NCI-H2171 (cell line): ENCODE results near the gene C5orf58.

Source experiments
- DNase-seq: peaks from one replicate; lab custom pipeline; 2025; lab: John Stamatoyannopoulos, UW

The C5orf58 gene, protein sequence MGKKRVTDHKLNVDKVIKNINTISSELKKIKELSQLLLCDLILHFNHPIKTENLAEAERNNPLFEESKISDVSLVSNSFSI

DNA sequence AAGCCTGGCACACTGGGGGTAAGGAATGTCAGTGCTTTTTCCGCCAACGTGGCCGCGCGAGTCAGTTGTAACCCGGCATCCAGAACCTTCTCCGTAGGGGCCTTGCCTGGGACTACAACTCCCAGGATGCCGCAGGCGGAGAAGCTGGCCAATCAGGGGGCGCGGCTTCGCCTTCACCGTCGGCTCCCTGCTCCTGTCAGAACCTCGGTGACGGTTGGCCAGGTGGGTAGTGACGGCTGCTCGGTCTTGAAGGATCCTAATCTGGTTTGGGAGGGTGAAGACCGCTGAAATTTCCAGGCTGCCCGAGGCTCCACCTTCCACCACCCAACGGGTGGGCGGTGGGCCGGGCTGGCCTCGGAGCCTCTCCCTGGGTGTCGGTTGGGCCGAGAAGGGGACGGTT, at the start of gene C5orf58:
Gene C5orf58, plus strand, starts transcription at position 200 of the 400 bp plus-strand sequence. CDS start 1,992 bp downstream, outside the sequence.
- no peak for DNase-seq

DNA sequence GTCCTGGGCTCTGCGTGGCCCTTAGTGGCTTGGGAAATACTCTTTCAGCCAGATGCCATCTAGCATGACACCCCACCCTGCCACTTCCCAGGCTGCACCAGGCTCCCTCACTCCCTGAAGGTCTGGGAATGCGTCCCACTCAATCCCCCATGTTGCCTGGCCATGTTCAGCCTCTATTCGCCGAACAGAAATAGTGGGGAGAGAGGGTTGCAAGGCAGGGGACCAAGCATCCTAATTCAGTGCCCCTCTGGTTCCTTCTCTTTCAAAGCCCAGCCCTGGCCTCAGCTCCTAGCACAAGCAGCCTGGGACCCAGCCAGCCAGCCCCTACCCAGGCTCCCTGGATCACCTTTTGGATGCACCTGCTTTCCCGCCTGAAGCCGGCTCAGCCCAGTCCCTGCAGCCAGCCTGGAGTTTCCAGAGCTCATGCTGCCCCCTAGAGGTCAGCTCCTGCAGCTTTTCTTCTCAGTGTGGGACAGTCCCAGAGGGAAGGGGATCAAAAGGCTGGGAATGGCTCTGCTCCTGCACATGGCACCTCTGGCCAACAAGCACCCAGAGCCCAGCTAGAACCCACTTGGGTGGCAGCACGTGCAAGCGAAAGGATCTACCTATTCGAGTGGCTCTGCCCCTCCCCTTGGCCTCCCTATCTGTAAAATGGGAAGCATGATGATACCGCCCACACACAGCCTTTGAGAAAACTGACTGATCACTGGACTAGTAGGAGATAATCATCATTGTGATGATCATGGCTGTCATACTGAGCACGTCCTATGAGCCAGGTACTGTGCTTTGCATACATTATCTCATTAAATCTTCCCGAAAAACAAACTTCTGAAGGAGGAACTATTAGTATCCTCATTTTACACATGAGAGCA, 48.7 kb upstream of the C5orf58 start:
- DNase-seq = peak; percentile 5

DNA sequence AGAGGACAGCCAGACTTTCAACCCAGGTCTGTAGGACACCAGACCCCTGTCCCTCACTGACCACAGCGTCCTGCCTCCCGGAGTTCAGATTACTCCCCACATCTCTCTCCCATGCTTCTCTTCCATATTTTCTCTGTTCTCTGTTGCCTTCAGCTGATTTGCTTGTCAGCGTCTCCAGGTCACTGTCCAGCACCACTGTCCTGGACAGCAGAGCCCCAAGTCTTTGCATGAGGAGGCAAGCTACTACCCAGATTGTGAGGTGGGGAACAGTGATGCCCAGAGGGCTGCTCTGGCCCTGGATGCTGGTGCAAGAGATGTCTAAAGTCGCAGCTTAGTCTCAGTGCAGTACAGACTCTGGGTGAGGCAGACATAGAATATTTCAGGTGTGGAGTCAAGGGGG, 48.0 kb upstream of the C5orf58 start:
- no peak for DNase-seq

DNA sequence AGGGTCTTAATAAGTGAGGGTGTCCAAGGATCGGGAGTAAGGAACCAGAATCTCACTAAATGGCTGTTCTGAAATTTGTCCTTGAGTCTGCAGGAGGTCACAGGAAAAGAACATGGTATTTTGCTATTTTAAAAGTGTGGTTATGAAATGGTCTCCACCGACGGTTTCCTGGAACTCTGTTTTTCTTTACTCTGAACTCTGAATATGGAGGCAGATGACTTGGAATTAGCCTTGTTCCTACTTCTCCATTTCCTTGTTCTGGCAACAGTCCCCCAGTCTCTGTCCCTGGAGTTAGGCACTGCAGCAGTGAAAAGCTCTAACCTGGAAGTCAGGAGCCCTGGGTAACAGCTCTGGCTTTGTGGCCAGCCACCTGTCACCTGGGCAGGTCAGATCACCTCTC, 46.6 kb upstream of the C5orf58 start:
- no peak for DNase-seq

DNA sequence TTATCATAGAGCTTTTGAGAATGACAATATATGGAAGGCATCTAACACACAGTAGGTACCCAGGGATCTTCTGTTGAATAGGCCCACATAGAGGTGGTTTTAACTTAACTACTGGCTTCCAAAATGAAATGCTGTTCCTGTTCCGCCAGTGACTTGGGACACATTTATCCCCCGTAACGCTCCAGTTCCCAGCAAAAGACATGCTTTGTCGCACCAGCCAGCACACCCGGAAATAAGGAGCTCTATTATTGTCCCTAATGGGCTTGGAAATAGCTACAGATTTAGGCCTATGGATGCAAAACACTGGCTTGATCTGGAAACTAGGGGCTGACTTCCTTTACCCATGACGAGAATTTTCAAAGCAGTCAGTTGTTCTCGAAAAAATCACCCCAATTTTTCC, 45.9 kb upstream of the C5orf58 start:
- no peak for DNase-seq

DNA sequence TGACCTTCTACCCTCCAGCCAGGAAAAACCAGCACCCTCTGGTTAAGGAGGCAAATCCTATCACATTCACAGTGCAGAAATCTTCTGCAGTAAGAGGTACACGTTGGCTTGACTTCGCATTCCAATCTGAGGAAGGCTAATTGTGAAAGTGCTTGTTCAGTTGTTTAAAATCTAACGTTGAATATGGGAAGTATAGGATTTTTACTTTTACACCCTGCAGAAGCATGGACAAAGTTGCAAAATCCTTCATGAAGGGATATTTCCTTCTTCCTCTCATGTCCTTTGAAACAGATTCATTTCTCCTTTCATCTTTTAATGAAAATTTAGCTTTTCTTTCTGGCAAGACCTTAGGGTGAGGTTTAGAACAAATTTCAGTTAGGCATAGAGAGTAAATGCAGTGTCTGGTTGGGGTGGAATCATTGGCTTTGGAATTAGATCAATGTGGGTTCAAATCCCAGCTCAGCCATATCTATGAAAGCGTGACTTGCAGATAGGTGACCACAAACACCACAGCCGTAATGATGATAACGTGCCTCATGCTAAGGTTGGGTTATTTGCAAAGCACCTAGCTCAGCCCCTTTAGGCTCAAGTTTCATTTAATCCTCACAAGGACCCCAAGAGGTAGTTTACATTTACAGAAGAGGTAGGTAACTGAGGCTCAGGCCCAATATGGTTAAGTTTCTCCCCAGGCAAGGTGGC, 42.2 kb upstream of the C5orf58 start:
- no peak for DNase-seq

DNA sequence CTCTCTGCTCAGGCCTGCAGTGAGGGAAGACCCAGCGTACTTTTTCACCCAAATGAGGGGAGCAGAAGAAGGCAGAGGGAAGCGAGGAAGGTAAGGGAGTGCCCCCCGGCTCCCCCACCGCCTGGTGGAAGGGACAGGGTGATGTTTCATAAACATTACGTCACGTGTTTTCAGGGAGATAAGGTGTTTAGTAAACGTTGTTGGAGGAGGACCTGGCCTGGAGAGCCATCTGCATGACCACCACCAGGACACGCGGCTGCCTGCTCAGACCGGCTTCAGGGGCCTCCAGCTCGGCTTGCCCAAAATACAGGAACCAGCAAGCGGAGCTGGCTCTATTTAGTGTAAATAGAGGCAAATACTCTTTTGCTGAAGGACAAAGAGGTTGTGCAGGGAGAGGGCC, 40.0 kb upstream of the C5orf58 start:
- no peak for DNase-seq

DNA sequence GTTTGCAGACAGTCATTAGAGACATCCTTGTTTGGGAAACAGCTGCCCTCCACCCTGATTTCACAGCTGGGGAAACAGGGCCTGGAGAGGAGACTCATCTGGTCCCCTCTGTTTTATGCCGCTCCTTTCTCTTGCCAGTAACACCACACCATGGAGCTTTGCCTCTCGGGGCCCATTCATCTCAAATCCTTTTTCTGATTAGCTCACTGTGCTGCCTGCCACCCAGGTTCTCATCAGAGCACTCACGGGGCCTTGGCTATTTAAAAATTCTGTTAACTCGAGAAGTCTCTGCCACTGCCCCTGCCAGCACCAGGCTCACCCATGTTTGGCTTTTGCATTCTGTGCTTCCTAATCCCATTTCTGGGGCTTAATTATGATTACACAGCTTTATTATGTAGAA, 36.8 kb upstream of the C5orf58 start:
- peak; percentile 40 for DNase-seq

DNA sequence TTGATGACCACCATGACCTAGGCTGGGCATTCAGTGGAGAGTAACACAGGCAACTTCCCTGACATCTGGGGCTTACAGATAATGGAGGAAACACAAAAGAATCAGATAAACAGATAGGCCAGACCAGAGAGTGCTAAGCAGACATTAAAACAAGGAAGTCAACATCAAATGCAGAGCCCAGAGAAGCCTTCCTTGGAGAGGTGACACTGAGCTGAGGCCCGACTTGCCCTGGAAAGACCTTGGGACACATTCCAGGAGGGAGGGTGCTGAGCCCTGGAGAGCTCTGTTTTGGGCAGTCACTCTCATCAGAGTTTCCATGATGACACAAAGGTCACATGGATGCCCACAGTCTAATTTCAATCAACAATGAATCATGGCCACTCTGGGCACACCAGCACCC, 31.9 kb upstream of the C5orf58 start:
- DNase-seq = no peak

DNA sequence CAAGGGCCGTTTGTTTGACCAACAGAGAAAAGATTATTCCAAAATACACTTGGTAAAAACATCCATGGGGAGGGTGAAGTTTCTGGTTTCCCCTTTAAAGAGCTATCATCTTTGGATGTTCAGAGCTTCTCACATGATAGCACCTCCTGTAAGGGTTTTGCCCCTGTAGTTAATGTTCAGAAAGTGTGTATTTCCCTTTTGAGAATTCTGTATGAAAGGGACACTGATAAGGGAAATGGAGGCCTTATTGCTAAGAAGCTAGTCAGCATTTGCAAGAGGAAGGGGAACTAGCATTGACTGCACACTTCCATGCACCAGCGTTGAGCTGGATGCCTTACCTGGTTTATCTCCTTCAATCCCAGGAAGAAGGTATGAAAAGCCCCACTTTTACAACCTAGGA, 31.5 kb upstream of the C5orf58 start:
- no peak for DNase-seq

DNA sequence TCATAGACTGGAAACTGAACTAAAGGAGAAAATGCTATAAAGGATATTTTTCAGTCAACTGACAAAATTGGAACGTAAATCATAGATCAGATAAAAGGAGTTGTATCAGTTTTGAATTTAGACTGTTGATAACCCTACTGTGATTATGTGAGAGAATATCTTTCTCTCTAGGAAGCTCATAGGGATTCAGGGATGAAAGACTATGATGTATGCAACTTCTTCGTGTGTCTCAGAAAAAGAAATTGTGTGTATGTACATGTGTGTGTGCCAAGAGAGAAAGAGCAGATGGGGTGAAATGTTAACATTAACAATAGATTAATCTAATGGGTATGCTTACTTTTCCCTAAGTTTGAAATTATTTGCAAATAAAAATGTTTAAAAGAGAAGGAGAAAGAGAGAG, 30.7 kb upstream of the C5orf58 start:
- DNase-seq = no peak

DNA sequence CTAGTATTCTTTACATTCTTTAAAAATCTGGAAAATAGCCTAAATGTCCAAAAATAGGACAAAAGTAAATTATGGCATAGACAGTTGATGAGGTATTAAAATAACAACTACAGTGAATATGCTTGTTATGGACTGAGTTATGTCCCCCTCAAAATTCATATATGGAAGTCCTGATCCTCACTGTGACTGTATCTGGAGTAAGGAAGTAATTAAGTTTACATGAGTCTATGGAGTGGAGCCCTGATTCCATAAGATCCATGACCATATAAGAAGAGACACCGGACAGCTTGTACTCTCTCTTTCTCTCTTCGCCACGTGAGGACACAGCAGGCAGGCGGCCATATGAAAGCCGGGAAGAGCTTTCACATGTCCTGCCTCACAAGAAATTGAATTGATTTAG, 28.6 kb upstream of the C5orf58 start:
- DNase-seq = no peak

DNA sequence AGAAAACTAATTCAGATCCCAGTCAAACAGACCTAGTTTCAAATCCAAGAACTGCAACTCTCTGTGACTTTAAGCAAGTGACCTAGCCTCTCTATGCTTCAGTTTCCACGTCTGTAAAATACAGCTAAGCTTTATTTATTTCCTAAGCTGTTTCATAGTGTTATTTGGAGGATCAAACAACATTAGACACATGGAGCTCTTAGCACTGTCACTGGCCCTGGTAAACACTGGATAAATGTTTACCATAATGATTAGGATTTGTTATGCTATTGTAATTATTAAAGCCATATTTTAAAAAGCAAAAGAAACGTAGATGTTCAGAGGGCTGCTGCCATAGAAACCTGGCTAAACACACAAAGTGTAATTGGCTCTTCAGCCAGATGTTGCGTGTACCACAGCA, 26.6 kb upstream of the C5orf58 start:
- DNase-seq = no peak

DNA sequence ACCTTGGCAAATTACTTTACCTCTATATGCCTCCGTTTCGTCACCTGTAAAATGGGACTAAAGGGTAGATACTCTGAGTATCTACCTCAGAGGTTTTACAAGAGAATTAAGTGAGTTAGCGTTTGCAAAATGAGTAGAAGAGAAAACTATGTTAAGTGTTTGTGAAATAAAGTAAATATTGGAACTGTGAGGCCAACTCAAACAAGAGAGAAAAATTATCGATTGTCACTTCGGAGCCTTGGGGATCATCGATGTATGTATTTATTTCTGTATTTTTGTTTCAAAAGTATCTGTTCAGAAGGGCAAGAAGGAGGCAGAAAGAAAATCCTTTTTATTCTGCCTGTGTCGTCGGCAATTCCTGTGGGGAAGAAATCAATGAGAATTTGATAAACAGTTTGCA, 25.8 kb upstream of the C5orf58 start:
- no peak for DNase-seq

DNA sequence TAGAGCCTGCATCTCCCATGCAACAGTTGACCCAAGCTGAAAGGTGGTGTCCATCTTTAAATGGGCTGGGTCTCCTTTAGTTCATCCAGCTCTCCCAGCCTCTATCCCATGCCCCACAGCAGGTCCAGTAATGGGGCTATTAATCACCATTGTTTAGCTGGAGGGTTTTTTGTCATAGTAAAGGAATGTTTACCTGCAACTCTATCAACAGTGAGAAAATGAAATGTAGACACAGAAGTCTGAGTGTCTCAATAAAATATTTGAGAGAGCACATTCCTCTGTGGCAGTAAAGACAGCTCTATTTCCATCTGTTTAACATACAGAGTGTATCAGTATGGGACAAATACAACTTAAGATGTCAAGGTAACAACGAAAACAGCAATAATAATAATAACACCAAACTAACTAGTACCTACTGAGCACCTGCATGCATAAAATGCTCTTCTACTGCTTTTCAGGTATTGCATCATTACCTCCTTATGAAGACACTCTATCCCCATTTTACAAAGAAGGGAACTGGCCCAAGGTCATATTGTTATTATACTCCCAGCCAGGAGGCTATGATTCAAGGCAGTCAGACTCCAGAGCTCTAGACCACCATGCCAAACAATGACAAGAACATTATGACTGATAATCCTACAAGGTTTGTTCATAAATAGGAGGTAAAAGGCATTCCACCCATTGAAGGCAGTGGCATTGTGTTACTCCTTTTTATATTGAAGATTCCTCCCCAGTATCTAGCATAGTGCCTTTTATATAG, 21.0 kb upstream of the C5orf58 start:
- DNase-seq = no peak

DNA sequence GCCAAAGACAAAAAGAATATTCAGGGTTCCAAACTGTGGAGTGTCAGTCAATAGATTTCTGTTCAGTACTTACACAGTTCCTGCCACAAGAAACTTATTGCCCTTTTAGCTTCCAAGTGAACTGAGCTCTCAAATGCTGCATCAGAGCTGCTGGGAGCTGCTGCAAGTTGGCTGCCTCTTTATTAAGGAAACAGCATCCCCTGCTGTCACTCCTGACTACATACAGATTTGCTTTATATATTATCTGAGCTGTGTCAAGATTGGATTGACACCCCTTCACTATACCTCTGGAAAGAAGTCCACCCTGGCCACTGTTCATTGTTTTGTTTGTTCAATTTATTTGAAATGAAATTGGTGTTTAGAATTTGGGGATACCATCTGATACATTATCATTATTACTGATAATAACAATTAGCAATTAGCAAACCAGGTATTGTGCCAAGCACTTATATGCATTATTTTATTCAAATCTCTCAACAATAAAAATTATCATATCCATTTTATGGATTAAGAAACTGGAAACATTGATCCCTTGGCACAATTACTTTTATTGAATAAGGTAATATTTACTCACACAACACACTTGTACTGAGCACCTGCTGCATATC, 16.4 kb upstream of the C5orf58 start:
- peak; percentile 35 for DNase-seq

DNA sequence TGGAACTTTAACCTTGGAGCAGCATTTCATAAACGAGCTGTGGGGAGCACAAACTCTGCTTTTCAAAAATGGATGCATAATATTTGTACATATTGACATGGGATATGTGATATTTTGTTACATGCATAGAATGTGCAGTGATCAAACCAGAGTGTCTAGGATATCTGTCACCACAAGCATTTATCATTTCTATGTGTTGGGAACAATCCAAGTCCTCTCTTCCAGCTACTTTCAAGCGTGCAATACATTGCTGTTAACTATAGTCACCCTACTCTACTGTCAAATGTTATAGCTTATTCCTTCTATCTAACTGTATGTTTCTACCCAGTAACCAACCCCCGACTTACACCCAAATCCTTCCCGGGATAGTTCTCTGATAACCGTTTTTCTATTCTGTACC, 15.0 kb upstream of the C5orf58 start:
- DNase-seq = no peak

DNA sequence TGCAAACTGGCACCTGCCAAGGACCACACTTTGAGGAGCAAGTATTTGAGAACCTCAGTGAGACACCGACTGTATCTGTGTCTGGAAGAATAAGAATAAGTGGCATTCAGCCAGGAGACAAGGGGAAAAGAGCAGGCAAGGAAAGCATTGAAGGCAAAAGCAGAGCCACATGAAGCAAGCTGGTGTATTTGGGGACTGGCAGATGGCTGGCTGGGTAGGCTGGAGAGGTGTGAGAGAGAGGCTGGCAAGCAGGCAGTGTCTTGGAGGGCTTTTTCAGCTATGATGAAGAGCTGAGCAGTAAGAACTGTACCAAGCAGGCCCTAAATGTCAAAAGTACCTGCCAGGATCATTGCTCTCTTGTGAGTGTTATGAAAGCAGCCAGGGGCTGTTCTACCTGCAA, 14.1 kb upstream of the C5orf58 start:
- peak; percentile 20 for DNase-seq

DNA sequence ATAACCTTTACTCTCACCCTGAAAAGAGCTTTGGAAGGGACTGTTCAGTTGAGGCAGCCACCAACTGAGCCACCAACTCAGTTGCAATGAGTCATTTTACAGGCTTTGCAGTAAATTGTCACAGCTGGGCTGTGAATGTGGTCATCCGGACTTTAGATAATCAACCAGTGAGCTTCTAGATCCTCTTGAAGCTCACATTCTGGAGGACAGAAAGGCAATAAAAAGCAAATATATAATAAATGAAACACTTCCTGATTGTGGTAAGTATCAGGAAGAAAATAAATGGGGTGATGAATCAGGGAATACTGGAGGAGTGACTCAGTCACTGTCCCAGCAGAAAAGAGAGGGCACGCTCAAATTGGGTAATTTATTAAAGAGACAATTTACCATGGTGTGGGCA, 13.2 kb upstream of the C5orf58 start:
- no peak for DNase-seq

DNA sequence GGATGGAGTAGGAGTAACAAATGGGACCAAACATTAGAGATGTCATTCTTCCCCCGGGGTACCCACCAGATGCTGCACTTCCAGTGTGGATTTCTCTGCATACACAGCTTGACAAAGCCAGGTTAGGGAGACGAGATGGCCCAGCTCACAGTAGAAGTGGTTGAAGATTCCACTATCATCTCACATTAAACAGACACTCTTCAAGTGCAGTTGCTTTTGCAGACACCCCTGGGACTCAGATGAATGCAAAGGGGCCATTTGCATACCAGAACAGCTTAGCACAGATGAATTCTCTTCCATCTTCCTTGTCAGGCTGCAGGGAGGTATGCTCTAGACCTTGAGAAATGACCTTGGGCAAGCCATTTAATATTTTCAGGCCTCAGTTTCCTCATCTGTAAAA, 12.6 kb upstream of the C5orf58 start:
- no peak for DNase-seq

DNA sequence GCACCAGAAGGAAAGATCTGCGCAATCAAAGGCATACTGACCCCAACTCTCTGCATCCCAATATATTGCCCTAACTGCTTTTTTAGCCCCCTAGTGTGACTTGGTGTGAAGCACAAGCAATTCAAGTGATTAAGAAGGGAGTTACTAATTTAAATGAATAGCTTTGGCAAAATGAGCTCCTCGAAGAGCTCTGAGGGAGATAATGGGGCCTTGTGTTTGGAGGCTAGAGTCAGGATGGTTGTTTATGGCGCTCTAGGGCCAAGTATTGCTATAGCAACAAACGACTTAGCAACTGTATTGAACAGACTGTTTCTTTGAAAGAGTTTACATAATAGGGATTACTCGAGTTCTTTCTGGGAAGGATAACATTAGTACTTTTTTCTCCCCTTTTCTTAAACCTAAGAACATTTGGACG, 11.5 kb upstream of the C5orf58 start:
- DNase-seq = no peak

DNA sequence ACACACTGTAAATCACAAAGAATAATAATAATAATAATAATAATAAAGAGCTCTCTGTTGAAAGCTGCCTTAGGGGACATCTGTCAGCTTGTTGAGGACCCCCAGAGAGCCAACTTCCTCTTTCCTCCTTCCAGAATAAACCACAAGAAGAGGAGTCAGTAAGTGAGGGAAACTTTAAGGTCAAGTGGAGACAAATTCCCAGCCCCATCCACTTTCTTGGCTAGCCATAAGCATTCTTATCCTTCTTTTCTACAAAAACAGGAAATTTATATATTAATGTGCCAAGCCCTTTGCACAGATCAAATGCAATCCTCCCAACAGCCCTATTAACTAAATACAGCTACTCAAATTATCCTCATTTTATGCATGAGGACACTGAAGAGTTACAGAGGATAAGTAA, 9.4 kb upstream of the C5orf58 start:
- no peak for DNase-seq
